Measurements from ENCODE around the gene ZNF45.
"Not testable (repeated sequence)": the region's sequence is repeated elsewhere in the genome, so short reads cannot be mapped to it uniquely, and the experiment has no call there.

Gene ZNF45

DNA sequence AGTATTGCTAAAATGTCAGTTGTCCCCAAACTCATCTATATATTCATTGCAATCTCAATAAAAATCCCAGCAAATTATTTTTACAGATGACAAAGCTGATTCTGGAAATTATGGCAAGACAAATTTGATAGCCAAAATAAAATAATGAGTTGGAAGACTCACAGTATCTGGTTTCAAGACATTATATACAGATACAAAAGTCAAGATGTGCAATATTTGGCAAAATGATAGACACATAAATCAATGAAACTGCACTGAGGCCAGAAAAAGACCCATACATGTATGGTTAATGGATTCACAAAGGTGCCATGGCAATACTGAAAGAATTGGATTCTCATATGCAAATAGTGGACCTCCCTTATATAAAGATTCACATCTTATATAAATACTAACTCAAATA, 24.2 kb downstream of the ZNF45 start:
- no peak for DNase-seq

DNA sequence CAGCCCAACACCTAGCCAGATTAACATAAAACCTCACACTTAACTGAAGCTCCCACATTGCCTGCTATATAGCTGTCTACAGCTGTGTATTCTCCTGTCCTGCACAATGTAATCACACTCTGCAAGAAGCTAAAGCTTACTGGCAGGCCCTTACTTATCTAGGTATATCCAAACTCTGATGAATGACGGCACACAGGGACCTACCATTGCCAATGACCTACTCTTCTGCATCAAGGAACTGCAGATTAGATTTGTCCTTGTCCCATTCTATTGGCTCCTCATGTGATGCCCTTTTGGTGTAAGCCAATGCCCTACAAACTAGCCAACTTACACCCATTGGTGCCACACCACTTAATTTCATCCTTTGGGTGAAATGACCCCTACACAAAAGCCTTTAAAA, 26.4 kb downstream of the ZNF45 start:
- no peak for DNase-seq

DNA sequence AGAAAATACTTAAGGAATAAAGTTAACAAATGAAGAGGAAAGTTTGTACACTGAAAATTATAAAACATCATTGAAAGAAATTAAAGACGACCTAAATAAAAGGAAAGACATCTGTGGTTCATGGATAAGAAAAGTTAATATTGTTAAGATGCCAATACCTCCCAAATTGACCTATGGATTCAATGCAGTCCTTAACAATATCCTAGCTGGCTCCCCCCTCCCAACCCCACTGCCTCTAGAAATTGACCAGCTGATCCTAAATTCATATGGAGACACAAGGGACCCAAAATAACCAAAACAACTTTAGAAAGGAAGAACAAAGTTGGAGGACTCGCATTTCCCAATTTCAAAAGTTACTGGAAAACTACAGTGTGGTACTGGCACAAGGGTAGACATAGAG, 28.3 kb downstream of the ZNF45 start:
- DNase-seq: no peak

DNA sequence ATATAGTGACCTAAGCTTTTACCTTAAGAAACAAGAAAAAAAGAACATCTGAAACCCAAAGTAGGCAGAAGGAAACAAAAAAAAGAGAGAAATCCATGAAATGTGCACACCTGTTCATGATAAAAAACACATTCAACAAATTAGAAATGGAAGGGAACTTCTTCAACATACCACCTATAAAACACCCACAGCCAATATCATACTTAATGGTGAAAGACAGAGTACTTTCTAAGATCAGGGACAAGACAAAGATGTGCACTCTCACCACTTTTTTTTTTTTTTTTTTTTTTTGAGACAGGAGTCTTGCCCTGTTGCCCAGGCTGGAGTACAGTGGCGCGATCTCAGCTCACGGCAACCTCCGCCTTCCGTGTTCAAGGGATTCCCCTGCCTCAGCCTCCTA, 29.2 kb downstream of the ZNF45 start:
- DNase-seq: no peak

DNA sequence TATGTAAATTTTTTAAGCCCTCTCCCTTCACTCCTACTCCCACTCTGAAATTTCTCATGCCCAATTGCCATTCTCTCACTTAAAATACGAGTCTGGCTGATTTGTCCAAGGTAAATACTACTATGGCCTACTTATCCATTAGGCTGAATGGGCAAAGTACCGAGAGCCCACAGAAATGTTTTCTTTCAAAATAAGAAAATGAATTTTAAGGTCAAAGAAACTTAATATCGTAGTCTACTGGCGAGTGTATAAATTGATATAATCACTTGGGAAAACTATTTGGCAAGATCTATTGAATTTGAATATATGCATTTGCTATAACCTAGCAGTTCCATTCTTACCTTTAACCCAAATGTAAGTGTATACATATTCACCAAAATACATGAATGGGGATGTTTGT, 32.7 kb downstream of the ZNF45 start:
- no peak for DNase-seq

DNA sequence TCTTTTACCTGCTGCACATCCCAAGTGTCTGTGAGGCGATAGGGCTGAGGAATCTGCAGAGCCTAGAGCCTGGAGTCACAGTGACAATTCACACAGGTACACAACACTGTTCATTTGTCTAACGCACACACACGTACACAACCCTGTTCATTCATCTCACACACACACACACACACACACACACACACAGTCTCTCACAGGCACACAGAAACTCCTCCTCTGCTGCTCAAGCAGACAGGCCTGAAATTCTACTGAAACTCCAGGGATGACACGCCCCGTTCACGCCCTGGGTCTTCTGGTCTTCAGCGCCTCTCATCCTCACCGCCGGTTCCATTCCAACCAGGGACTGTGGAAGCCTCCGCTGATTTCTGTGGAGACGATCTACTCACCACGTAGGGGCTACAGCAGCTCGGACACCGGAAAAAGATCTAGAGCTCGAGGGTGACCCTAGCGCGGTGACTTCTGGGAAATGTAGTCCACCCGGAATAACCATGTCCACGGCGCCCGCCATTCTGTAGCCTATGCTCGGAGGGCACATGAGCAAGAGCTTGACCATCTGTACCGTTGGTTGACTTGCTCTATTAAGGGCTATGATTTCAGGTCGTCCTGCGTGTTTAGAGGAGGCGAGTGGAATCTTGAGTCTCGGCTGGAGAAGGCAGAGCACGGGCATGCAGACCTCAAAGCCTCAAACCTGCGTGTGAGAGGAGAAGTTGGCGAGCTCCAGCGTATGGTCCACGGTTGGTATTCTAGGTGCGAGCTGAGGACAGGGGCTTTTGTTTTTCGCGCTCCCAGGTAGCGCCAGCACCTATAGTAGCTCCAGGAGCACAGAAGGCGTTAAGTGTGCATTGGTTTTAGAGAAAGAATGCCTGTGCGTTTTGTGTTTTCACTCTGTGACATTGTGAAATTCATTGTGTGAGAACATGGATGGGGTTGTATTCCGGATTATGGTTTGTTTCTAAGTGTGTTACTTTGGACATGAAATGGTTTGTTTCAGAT, 33.4 kb downstream of the ZNF45 start:
- no peak for DNase-seq

DNA sequence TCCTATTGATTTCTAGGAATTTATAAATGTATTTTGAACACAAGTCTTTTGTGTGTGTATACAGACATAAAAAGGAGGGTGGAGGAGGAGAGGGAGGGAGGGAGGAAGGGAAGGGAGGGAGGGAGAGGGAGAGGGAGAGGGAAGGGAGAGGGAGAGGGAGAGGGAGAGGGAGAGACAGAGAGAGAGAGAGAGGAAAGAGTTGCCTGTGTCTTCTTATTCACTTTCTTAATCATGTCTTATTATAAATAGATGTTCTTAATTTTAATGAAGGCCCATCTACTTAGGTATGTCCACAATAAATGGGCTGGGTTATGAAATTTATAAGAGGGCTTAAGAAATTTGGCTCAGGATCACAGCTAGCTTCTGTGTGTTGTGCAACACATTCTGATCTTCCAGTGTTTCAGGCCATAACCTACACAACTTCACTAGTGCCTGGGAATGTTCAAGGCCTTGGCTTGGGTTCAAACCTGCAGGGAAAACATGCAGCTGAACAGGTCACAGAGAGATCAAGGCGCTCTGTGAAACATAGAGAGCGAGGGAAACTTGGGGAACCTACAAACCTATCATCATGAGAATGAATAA, 39.3 kb downstream of the ZNF45 start:
- no peak for DNase-seq

DNA sequence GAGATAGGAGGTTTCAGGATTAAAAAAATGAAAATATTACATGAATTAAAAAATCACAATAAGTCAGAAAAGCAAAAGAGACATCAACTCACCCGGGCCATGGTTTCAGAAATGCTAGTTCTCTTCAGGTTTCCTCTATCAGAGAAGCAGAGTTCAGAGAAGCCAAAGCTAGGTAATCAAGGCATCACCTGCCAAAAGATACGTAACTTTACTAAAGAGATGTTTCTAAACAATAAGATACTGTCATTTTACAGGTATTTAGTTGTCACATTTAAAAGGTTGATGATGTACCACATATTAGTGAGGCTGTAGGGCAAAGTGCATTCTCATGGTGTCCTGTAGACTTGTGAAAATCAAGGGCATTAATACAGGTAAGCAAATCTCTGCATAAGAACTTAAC, 51.2 kb downstream of the ZNF45 start, which contains the start of gene ZNF404:
Gene ZNF404, minus strand, starts transcription at position 101 of the 400 bp plus-strand sequence.
- DNase-seq: no peak

DNA sequence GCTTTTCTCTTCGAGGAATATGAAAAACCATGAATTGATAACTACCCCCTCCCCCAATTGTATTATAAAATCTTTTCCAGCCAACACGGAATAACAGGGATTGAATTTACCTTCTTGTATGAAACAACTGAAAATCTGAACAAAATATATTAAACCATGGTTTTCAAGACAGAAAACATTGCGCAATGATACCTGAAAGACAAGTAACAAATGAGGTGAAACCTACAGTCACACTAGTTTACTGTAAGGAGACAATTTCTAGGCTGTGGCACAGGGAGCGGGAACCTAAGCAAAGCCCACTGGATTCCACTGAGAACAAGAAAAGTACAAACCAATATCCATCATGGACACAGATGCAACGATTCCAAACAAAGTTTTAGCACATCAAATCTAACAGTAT, 54.6 kb downstream of the ZNF45 start:
- no peak for DNase-seq

DNA sequence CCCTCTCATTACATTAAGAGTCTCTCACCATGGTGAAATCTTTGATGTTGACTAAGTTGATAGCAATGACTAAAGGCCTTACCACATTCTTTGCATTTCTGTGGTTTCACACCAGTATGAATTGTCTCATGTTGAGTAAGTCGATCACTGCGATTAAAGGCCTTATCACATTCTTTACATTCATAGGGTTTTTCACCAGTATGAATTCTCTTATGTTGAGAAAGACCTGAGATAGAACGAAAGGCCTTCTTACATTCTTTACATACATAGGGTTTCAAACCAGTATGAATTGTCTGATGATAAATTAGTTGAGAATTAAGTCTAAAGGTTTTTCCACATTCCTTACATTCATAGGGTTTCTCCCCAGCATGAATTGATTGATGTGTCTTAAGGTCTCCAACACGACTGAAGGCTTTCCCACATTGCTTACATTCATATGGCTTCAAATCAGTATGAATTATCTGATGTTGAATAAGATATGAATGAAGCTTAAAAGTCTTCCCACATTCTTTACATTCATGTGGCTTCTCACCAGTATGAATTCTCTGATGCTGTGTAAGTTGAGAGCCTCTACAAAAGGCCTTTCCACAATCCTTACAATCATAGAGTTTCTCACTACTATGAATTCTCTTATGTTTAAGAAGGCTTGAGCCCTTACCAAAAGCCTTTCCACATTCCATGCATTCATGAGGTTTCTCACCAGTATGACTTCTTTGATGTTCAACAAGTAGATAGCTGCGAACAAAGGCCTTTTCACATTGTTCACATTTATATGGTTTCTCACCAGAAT, 62.3 kb downstream of the ZNF45 start:
- DNase-seq: no peak

DNA sequence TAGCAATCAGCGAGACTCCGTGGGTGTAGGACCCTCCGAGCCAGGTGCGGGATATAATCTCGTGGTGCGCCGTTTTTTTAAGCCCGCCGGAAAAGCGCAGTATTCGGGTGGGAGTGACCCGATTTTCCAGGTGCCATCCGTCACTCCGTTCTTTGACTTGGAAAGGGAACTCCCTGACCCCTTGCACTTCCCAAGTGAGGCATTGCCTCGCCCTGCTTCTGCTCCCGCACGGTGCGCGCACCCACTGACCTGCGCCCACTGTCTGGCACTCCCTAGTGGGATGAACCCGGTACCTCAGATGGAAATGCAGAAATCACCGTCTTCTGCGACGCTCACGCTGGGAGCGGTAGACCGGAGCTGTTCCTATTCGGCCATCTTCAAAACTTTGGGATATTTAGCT, 68.2 kb downstream of the ZNF45 start:
- not testable (repeated sequence) for DNase-seq
